ENCODE measurements around the gene IL1RAPL1. TPM values are rescaled to one million over a fixed set of nuclear protein-coding genes. Genes with fewer than 3 reads are reported as not detected.

Gene IL1RAPL1
- total and polyA plus RNA-seq, 2 experiments from 2014 or later = 0.18 to 0.49 TPM

- Histone ChIP-seq H3K4me1 (ENCODE audit: insufficient read depth) (no peaks in the 10 kb centered on the region), H3K4me3 (no peak overlapping the region), H4K20me1 (replicated peaks; ENCODE audit: insufficient read depth) (no peaks in the 10 kb centered on the region), H3K27ac (ENCODE audit: low read depth) (no peak overlapping the region), H3K27me3 (ENCODE audit: insufficient read depth) (no peaks in the 10 kb centered on the region), H3K9me2 (ENCODE audit: insufficient read depth) (no peaks in the 10 kb centered on the region), H2AFZ (no peak overlapping the region), H3K4me2 (no peak overlapping the region), H3K79me2 (replicated peaks; ENCODE audit: insufficient read depth) (no peaks in the 10 kb centered on the region), H3F3A (replicated peaks; ENCODE audit: low read depth) (no peaks in the 10 kb centered on the region), H3K36me3 (ENCODE audit: insufficient read depth) (no peaks in the 10 kb centered on the region)
- Mint-ChIP-seq H3K27me3 (ENCODE audit: insufficient read depth, low read depth, poor library complexity) (no peaks in the 10 kb centered on the region), H3K9me3 (no peaks in the 10 kb centered on the region), H3K4me1 (no peaks in the 10 kb centered on the region), H3K4me3 (no peak overlapping the region), H3K36me3 (ENCODE audit: low read depth) (no peaks in the 10 kb centered on the region), H3K27ac (no peak overlapping the region)
- DNase-seq (ENCODE audit: low spot score) (no peak), ATAC-seq (no peak)
- TF ChIP-seq EZH2phosphoT487 (IDR thresholded peaks at IDR 0.05; ENCODE audit: unreplicated experiment) (no peak), ZNF331 (CRISPR knock-in tag; IDR thresholded peaks at IDR 0.05; ENCODE audit: low read depth) (no peak)
Observed at GRCh38 chrX:29388509-29388908, 801.3 kb downstream of the IL1RAPL1 start.

GRCh38 chrX:29397506-29397905 lies 810.3 kb downstream of the IL1RAPL1 start:
- no peak overlapping the region for H3K4me3 Mint-ChIP-seq
- TF ChIP-seq JUNB (IDR thresholded peaks at IDR 0.05; ENCODE audit: unreplicated experiment) = no peak
- H3K4me1 ChIP-seq (ENCODE audit: insufficient read depth) = peaks cover 5% of the 10 kb centered on the region; the same call in 1 of the 2 replicates
- H4K20me1 ChIP-seq (replicated peaks; ENCODE audit: insufficient read depth) = no peaks in the 10 kb centered on the region
- no peaks in the 10 kb centered on the region for H3K9me3 Mint-ChIP-seq
- no peaks in the 10 kb centered on the region for H3K27me3 Mint-ChIP-seq (ENCODE audit: insufficient read depth, low read depth, poor library complexity)
- H3K36me3 ChIP-seq (ENCODE audit: insufficient read depth) = no peaks in the 10 kb centered on the region
- no peak overlapping the region for H3K4me2 ChIP-seq
- H3K27ac ChIP-seq (ENCODE audit: low read depth) = no peak overlapping the region
- DNase-seq (ENCODE audit: low spot score) (no peak), ATAC-seq (no peak)
- H2AFZ ChIP-seq = no peak overlapping the region
- peaks cover 5% of the 10 kb centered on the region; the same call in 2 of the 3 replicates for H3K4me1 Mint-ChIP-seq
- no peak overlapping the region for H3K4me3 ChIP-seq
- no peaks in the 10 kb centered on the region for H3F3A ChIP-seq (replicated peaks; ENCODE audit: low read depth)
- no peaks in the 10 kb centered on the region for H3K9me2 ChIP-seq (ENCODE audit: insufficient read depth)
- no peaks in the 10 kb centered on the region for H3K36me3 Mint-ChIP-seq (ENCODE audit: low read depth)
- no peak overlapping the region for H3K27ac Mint-ChIP-seq
- H3K79me2 ChIP-seq (replicated peaks; ENCODE audit: insufficient read depth) = no peaks in the 10 kb centered on the region
- no peaks in the 10 kb centered on the region for H3K27me3 ChIP-seq (ENCODE audit: insufficient read depth)

GRCh38 chrX:29407357-29407756 lies 820.1 kb downstream of the IL1RAPL1 start:
- no peak for ATAC-seq
- peaks cover 3% of the 10 kb centered on the region; the same call in 2 of the 3 replicates for H3K36me3 Mint-ChIP-seq (ENCODE audit: low read depth)
- H3K27me3 Mint-ChIP-seq (ENCODE audit: insufficient read depth, low read depth, poor library complexity) = no peaks in the 10 kb centered on the region
- TF ChIP-seq JUNB (IDR thresholded peaks at IDR 0.05; ENCODE audit: unreplicated experiment) (no peak), ZNF331 (CRISPR knock-in tag; IDR thresholded peaks at IDR 0.05; ENCODE audit: low read depth) (no peak), EZH2 (IDR thresholded peaks at IDR 0.05; ENCODE audit: low read depth, unreplicated experiment) (no peak), ZNF114 (CRISPR knock-in tag; IDR thresholded peaks at IDR 0.05) (no peak), ZNF462 (CRISPR knock-in tag; IDR thresholded peaks at IDR 0.05) (no peak), REST (IDR thresholded peaks at IDR 0.05; ENCODE audit: unreplicated experiment) (no peak)

More at GRCh38 chrX:29407357-29407756, 820.1 kb downstream of the IL1RAPL1 start:
- H3F3A ChIP-seq (replicated peaks; ENCODE audit: low read depth) = no peaks in the 10 kb centered on the region
- peaks cover 5% of the 10 kb centered on the region; the same call in 2 of the 3 replicates for H3K9me3 Mint-ChIP-seq
- no peaks in the 10 kb centered on the region for H3K9me2 ChIP-seq (ENCODE audit: insufficient read depth)
- H3K4me3 Mint-ChIP-seq = no peak overlapping the region
- H4K20me1 ChIP-seq (replicated peaks; ENCODE audit: insufficient read depth) = no peaks in the 10 kb centered on the region
- H3K27ac Mint-ChIP-seq = no peak overlapping the region
- H3K36me3 ChIP-seq (ENCODE audit: insufficient read depth) = no peaks in the 10 kb centered on the region
- H3K4me1 Mint-ChIP-seq = peaks cover 2% of the 10 kb centered on the region; the same call in 1 of the 3 replicates
- H3K4me2 ChIP-seq = no peak overlapping the region
- no peak overlapping the region for H3K4me3 ChIP-seq
- H3K27me3 ChIP-seq (ENCODE audit: insufficient read depth) = no peaks in the 10 kb centered on the region
- H3K79me2 ChIP-seq (replicated peaks; ENCODE audit: insufficient read depth) = no peaks in the 10 kb centered on the region
- DNase-seq (ENCODE audit: low spot score) = no peak
- peaks cover 6% of the 10 kb centered on the region; the same call in 1 of the 2 replicates for H3K4me1 ChIP-seq (ENCODE audit: insufficient read depth)
- no peak overlapping the region for H2AFZ ChIP-seq
- no peak overlapping the region for H3K27ac ChIP-seq (ENCODE audit: low read depth)

Measured in GM23338 (cell line).